SU-DHL-6 (cell line): ENCODE measurements around the gene MYMK.

Experiments
- EZH2phosphoT487 ChIP-seq: fragments of 200-600 bp; sonication (generic), shearing (Covaris generic); conservative IDR thresholded peaks from 2 replicates; pipeline ENCODE4 v1.6.1; 2018; ENCODE audit warnings: mild to moderate bottlenecking, antibody characterized with exemption, low read length, moderate library complexity, mixed read lengths
- TF ChIP-seq, protein P1 (sequence below): fragments of 200-600 bp; sonication (generic); IDR thresholded peaks from one replicate; pipeline ENCODE4 v1.5.1; 2017; ENCODE audit warnings: antibody characterized with exemption, mild to moderate bottlenecking, low read length, moderate library complexity; ENCODE audit not compliant: insufficient read depth, poor library complexity, severe bottlenecking

DNA sequence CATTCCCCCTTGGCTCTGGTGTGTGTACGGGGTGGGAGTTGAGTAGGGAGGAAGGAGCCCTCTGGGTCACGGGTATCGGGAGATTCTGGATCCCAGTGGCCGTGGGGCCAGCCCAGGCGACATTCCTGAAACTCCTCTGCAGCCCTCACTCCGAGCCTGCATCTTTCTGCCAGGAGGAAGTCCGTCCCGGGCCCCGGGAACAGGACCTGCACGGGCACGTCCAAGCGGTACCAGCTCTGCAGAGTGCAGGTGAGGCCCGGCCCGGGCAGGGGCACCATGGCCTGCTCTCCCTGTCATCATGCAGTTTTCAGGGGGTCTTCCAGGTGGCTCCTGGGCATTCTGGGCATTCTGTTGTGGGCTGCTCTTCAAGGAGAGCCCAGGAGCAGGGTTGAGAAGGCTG lies 13.4 kb upstream of the MYMK start:
- TF ChIP-seq, protein P1, sequence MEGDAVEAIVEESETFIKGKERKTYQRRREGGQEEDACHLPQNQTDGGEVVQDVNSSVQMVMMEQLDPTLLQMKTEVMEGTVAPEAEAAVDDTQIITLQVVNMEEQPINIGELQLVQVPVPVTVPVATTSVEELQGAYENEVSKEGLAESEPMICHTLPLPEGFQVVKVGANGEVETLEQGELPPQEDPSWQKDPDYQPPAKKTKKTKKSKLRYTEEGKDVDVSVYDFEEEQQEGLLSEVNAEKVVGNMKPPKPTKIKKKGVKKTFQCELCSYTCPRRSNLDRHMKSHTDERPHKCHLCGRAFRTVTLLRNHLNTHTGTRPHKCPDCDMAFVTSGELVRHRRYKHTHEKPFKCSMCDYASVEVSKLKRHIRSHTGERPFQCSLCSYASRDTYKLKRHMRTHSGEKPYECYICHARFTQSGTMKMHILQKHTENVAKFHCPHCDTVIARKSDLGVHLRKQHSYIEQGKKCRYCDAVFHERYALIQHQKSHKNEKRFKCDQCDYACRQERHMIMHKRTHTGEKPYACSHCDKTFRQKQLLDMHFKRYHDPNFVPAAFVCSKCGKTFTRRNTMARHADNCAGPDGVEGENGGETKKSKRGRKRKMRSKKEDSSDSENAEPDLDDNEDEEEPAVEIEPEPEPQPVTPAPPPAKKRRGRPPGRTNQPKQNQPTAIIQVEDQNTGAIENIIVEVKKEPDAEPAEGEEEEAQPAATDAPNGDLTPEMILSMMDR, result no peak
- TF ChIP-seq EZH2phosphoT487, result no peak
